SK-N-SH (cell line): Measurements from ENCODE around the gene CCNJL. TPM values are rescaled to one million over a fixed set of nuclear protein-coding genes. Genes with fewer than 3 reads are reported as not detected.

Experiments
- CTCF ChIA-PET: fragments of 300-600, 350-600 bp; formaldehyde crosslinking; extraction: SDS; loops from one replicate; lab custom pipeline; 2021; lab: Yijun Ruan, JAX
- POLR2A ChIA-PET: fragments of 350-600 bp; sonication (Branson Sonifier 250); formaldehyde crosslinking; extraction: SDS; loops from one replicate; lab custom pipeline; 2020; ENCODE audit warnings: antibody characterized with exemption, inconsistent platforms; lab: Yijun Ruan, JAX
- DNase-seq: peaks from one replicate; pipeline ENCODE4 v3.0.0; 2012
- H2AFZ ChIP-seq: fragments of 200-600 bp; sonication (generic); 2 replicates; pipeline ENCODE4 v1.8.1; 2016; ENCODE audit warnings: antibody characterized with exemption, mild to moderate bottlenecking, low read depth
- H3F3A ChIP-seq: fragments of 200-600 bp; sonication (generic); replicated peaks from 2 replicates; pipeline ENCODE3; 2016; ENCODE audit warnings: antibody characterized with exemption, mild to moderate bottlenecking; ENCODE audit not compliant: insufficient read depth
- H3K27ac ChIP-seq, 2 experiments: fragments of 200-500 bp in 1 of 2; fragments of 200-600 bp in 1 of 2; sonication (Bioruptor generic) in 1 of 2; sonication (generic), shearing (Covaris generic) in 1 of 2; 2 replicates each; pipeline versions ENCODE4 v1.5.1 to v1.6.1; 2014 to 2016; ENCODE audit warnings: low read depth in 2 of 2, inconsistent platforms in 1 of 2, low read length in 1 of 2, mild to moderate bottlenecking in 1 of 2, mixed read lengths in 1 of 2
- H3K27me3 ChIP-seq: fragments of 200-600 bp; sonication (generic), shearing (Covaris generic); 2 replicates; pipeline ENCODE4 v1.6.1; 2016; ENCODE audit warnings: mixed run types; ENCODE audit not compliant: insufficient read depth
- H3K36me3 ChIP-seq, 2 experiments: fragments of 200-500 bp in 1 of 2; fragments of 200-600 bp in 1 of 2; sonication (Bioruptor generic) in 1 of 2; sonication (generic) in 1 of 2; replicated peaks in 1 of 2; 2 replicates each; pipeline versions ENCODE3 to v1.5.1; 2014 to 2016; ENCODE audit warnings: low read length in 1 of 2, mild to moderate bottlenecking in 1 of 2; ENCODE audit not compliant: insufficient read depth in 2 of 2, control insufficient read depth in 1 of 2
- H3K4me1 ChIP-seq, 2 experiments: fragments of 200-500 bp in 1 of 2; fragments of 200-600 bp in 1 of 2; sonication (Bioruptor generic) in 1 of 2; sonication (generic), shearing (Covaris generic) in 1 of 2; 2 replicates each; pipeline versions ENCODE4 v1.5.1 to v1.6.1; 2014 to 2016; ENCODE audit warnings: low read depth in 1 of 2, low read length in 1 of 2, mixed run types in 1 of 2; ENCODE audit not compliant: insufficient read depth in 2 of 2, control insufficient read depth in 1 of 2
- H3K4me2 ChIP-seq: fragments of 200-600 bp; sonication (generic), shearing (Covaris generic); 2 replicates; pipeline ENCODE4 v1.6.1; 2017; ENCODE audit warnings: mixed run types
- H3K4me3 ChIP-seq, 2 experiments: fragments of 200-500 bp in 1 of 2; fragments of 200-600 bp in 1 of 2; sonication (Bioruptor generic) in 1 of 2; sonication (generic), shearing (Covaris generic) in 1 of 2; 2 replicates each; pipeline versions ENCODE4 v1.5.1 to v1.8.1; 2014 to 2016; ENCODE audit warnings: low read depth in 2 of 2, inconsistent platforms in 1 of 2, low read length in 1 of 2, mild to moderate bottlenecking in 1 of 2, mixed read lengths in 1 of 2, moderate library complexity in 1 of 2
- H3K79me2 ChIP-seq: fragments of 200-600 bp; sonication (generic); 2 replicates; pipeline ENCODE4 v1.8.1; 2017; ENCODE audit warnings: mild to moderate bottlenecking; ENCODE audit not compliant: insufficient read depth
- H3K9ac ChIP-seq: fragments of 200-600 bp; sonication (generic); 2 replicates; pipeline ENCODE4 v1.6.1; 2017; ENCODE audit warnings: mixed run types
- H3K9me2 ChIP-seq: fragments of 200-600 bp; sonication (generic); 2 replicates; pipeline ENCODE4 v1.6.1; 2017; ENCODE audit warnings: mixed run types
- H3K9me3 ChIP-seq: fragments of 200-600 bp; sonication (generic); 2 replicates; pipeline ENCODE4 v1.6.1; 2017; ENCODE audit warnings: mixed run types, mild to moderate bottlenecking, moderate library complexity
- H4K20me1 ChIP-seq: fragments of 200-600 bp; sonication (generic); 2 replicates; pipeline ENCODE4 v1.6.1; 2017; ENCODE audit warnings: mild to moderate bottlenecking, mixed run types; ENCODE audit not compliant: insufficient read depth
- ELF1 ChIP-seq: IDR thresholded peaks from 2 replicates; pipeline ENCODE4 v1.4.0; 2012
- FOXM1 ChIP-seq: IDR thresholded peaks from 2 replicates; pipeline ENCODE4 v1.4.0; 2012; ENCODE audit warnings: low read depth, mild to moderate bottlenecking
- JUND ChIP-seq: IDR thresholded peaks from 2 replicates; pipeline ENCODE4 v1.4.0; 2012
- MAX ChIP-seq: IDR thresholded peaks from 2 replicates; pipeline ENCODE4 v1.4.0; 2012; ENCODE audit warnings: low read depth
- NFIC ChIP-seq: IDR thresholded peaks from 2 replicates; pipeline ENCODE4 v1.4.0; 2012; ENCODE audit warnings: borderline replicate concordance
- NRF1 ChIP-seq: IDR thresholded peaks from 2 replicates; pipeline ENCODE4 v1.6.1; 2012; ENCODE audit warnings: low read depth, mild to moderate bottlenecking, low read length
- RAD21 ChIP-seq: IDR thresholded peaks from 2 replicates; pipeline ENCODE4 v1.6.1; 2012; ENCODE audit warnings: mild to moderate bottlenecking, low read length
- RCOR1 ChIP-seq: fragments of 150-350 bp; IDR thresholded peaks from 2 replicates; pipeline ENCODE4 v1.6.1; 2017; ENCODE audit warnings: antibody characterized with exemption, low read length
- REST ChIP-seq: IDR thresholded peaks from 2 replicates; pipeline ENCODE4 v1.6.1; 2012; ENCODE audit warnings: mild to moderate bottlenecking, low read depth, low read length, moderate library complexity
- RFX5 ChIP-seq: IDR thresholded peaks from 2 replicates; pipeline ENCODE4 v1.6.1; 2012; ENCODE audit warnings: mild to moderate bottlenecking, improper control_type of control experiment, low read length
- TAF1 ChIP-seq: IDR thresholded peaks from 2 replicates; pipeline ENCODE4 v1.6.1; 2012; ENCODE audit warnings: low read depth, mild to moderate bottlenecking, low read length, moderate library complexity, borderline replicate concordance
- TCF12 ChIP-seq: IDR thresholded peaks from 2 replicates; pipeline ENCODE4 v1.4.0; 2012
- USF1 ChIP-seq: IDR thresholded peaks from 2 replicates; pipeline ENCODE4 v1.4.0; 2012; ENCODE audit warnings: low read depth, borderline replicate concordance
- YY1 ChIP-seq: IDR thresholded peaks from 2 replicates; pipeline ENCODE4 v1.4.0; 2012; ENCODE audit warnings: low read depth, mild to moderate bottlenecking
- ZBTB33 ChIP-seq: IDR thresholded peaks from 2 replicates; pipeline ENCODE4 v1.4.0; 2012; ENCODE audit warnings: low read depth, borderline replicate concordance
- WGBS: methylation state at CpG from one replicate; pipeline ENCODE4 v1.1.6; 2017; ENCODE audit warnings: low lambda C conversion rate; 5-methylcytosine and 5-hydroxymethylcytosine counted together
- polyA plus RNA-seq, 3 experiments: library from polyadenylated mRNA; depleted of rRNA; stranded (reverse); fragments of >200 nt; gene quantifications; 2 replicates each; pipeline ENCODE4 v1.2.3, GENCODE V29; 2012
- TF ChIP-seq, protein P1 (sequence below): IDR thresholded peaks from 2 replicates; pipeline ENCODE4; 2012

The CCNJL gene
- polyA plus RNA-seq, 1 of the 3 experiments (the other 2 are of a cell fraction), result 7.1 TPM

DNA sequence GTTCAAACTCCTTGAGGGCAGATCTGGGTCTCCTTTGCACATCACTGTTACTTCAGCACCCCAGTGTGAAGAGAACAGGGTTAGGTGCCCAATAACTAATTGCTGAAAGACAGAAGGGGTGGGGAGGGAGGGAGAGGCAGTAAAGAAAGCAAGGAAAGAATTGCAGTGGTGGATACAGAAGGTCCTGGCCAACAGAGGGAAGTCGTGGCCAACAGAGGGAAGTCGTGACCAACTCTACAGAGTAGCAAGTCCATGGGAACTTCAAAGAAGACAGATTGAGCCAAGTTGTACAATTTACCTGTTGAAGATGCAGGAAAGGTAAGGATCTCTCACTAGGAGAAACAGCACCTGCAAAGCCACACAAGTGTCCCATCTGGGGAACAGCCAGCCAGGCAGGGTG is 27.0 kb downstream of the CCNJL start:
- no peak for TF ChIP-seq RAD21
- no peak for TF ChIP-seq RFX5
- TF ChIP-seq YY1, result no peak
- TF ChIP-seq MAX, result no peak
- no peak for TF ChIP-seq TCF12
- no peak for TF ChIP-seq ELF1
- TF ChIP-seq REST, result no peak
- TF ChIP-seq FOXM1, result no peak
- TF ChIP-seq JUND, result no peak
- no peak for TF ChIP-seq NFIC
- TF ChIP-seq TAF1, result no peak
- TF ChIP-seq ZBTB33, result no peak
- Histone ChIP-seq H4K20me1 (no peaks in the 10 kb centered on the region), H2AFZ (no peak overlapping the region), H3K9ac (no peak overlapping the region), H3F3A (no peaks in the 10 kb centered on the region), H3K36me3 (peaks cover 0 to 8% of the 10 kb centered on the region in 2 experiments), H3K9me2 (no peaks in the 10 kb centered on the region), H3K27me3 (no peaks in the 10 kb centered on the region), H3K4me3 (no peak overlapping the region), H3K4me2 (no peak overlapping the region), H3K4me1 (peaks cover 0 to 36% of the 10 kb centered on the region in 2 experiments; a peak in 3 of 4 replicates), H3K27ac (no peak overlapping the region), H3K79me2 (peaks cover 24% of the 10 kb centered on the region; the same call in 1 of the 2 replicates), H3K9me3 (no peaks in the 10 kb centered on the region)
- ChIA-PET CTCF (interaction anchor here (0.8 to 1.2 kb wide), 4 partner anchors 18 to 27 kb away, joined by 3 to 4 read pairs (median 3); partner anchors contain the start of gene CCNJL), POLR2A (no interaction called here)
- 93% methylated on average over 2 of the region's 2 CpGs for WGBS
- DNase-seq, result no peak

DNA sequence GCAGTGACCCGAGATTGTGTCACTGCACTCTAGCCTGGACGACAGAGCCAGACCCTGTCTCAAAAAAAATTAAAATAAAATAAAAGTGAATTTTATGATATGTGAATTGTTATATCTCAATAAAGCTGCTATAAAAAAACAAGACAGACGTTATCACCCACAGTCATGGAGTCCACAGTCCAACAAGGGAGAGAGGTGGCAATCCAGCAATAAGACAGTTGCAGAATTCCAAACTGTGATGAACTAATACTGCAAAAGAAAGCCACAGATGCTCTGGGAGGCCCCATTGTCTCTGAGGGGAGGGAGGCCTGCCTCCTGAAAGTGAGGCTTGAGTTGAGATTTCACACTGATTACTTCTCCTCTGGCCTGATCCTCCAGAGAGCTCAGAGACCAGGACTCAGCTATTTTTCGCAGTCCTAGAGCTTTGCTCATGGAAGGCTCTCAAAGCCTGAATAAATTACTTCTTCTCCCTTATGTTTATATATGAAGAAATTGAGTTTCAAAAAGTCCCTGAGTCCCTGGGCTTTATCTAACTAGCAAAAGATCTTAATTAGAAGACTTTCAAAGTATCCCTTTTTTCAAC is 28.0 kb downstream of the CCNJL start:
- H4K20me1 ChIP-seq, result no peaks in the 10 kb centered on the region
- H3K79me2 ChIP-seq, result peaks cover 15% of the 10 kb centered on the region; the same call in 1 of the 2 replicates
- no peaks in the 10 kb centered on the region for H3K27me3 ChIP-seq
- no peak for DNase-seq
- H3K4me1 ChIP-seq, result peaks cover 0 to 30% of the 10 kb centered on the region in 2 experiments; a peak in 3 of 4 replicates
- CTCF ChIA-PET, result interaction anchor here (0.8 kb wide), 2 partner anchors 21 to 28 kb away, joined by 3 read pairs; partner anchors contain the start of gene CCNJL
- no peaks in the 10 kb centered on the region for H3K9me3 ChIP-seq
- 91% methylated on average over 4 of the region's 4 CpGs for WGBS
- TF ChIP-seq REST, result no peak
- TF ChIP-seq NFIC, result no peak
- TF ChIP-seq RCOR1, result no peak
- TF ChIP-seq USF1, result no peak
- TF ChIP-seq NRF1, result no peak
- no peak for TF ChIP-seq FOXM1
- TF ChIP-seq, protein P1, sequence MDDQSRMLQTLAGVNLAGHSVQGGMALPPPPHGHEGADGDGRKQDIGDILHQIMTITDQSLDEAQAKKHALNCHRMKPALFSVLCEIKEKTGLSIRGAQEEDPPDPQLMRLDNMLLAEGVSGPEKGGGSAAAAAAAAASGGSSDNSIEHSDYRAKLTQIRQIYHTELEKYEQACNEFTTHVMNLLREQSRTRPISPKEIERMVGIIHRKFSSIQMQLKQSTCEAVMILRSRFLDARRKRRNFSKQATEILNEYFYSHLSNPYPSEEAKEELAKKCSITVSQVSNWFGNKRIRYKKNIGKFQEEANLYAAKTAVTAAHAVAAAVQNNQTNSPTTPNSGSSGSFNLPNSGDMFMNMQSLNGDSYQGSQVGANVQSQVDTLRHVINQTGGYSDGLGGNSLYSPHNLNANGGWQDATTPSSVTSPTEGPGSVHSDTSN, result no peak
- POLR2A ChIA-PET, result no interaction called here
- H3K9ac ChIP-seq, result no peak overlapping the region
- no peak overlapping the region for H3K27ac ChIP-seq
- H2AFZ ChIP-seq, result no peak overlapping the region
- H3K9me2 ChIP-seq, result no peaks in the 10 kb centered on the region
- H3K4me3 ChIP-seq, result no peak overlapping the region
- no peak overlapping the region for H3K4me2 ChIP-seq
- H3F3A ChIP-seq, result no peaks in the 10 kb centered on the region
- peaks cover 0 to 8% of the 10 kb centered on the region in 2 experiments for H3K36me3 ChIP-seq
